Measurements from ENCODE around the gene PIGM. TPM values are rescaled to one million over a fixed set of nuclear protein-coding genes. Genes with fewer than 3 reads are reported as not detected.

PIGM gene
- polyA plus RNA-seq, 4 donors = 11.4 to 14.6 (median 14.0) TPM

DNA sequence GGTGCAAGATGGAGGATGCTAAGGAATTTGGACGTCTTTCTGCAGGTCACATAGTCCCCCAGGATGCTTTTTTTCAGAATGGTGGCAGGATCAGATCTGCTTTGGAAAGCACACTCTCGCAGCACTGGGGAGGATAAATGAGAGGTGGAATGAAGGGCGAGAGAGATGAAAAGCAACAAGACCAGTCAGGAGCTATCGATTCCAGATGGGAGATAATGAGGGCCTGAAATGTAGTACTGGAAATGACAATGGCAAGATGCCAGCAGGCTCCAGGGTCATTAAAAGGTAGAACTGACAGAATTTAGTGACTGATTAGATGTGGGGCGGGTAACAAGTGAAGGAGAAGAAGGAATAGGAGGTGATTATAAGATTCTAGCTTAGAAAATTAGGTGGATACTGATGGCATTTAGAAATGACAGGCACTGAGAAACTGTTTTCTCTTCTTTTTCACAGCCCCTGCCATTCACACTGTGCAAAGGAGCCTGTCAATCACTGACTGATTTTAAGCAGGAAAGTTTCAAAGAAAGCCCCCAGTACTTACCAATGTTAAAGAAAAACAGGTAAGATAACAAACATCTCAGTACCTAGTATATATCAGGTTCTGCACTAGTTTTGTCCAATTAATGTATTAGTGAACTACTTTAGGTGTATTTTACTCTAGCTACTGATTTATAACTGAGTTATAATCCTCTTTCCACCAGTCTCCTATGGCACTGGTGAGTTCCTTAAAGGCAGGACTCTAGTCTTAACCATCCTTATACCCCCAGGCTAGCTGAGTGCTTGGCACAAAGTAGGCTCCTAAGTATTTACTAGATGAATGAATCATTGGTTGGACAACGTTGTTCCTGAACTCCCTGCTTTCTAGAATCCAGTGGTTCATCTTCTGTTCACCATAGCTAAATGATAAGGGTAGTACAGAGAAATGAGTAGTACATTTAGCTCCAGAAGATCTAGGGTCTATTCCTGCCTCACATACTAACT, 9.2 kb downstream of the PIGM start:
- no peak for DNase-seq (ENCODE audit: low read depth in 4 of 4, low spot score in 3 of 4)

DNA sequence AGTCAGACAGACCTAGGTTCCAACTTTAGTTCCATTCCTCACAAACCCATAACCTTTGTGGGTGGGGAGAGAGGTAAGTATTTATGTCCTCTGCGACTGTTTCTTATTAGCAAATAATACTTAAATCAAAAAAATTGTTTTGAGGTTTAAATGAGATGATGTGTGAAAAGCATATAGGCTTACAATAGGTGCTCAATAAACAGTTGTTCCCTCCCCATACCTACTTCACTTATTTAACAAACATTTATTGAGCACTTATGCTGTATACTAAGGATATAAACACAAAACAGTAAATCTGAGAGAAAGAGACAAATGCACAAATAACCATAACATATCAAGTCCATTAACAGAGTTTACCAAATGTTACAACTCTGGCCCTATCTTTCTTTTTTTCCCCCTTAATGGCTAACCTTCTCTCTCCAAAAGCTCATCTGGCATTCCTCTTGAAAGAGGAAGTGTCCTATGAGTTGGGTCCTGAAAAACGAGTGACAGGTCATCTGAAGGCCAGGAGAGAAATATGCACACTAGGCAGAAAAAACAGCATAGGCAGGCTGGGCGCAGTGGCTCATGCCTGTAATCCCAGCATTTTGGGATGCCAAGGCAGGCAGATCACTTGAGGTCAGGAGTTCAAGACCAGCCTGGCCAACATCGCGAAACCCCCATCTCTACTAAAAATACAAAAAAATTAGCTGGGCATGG, 10.3 kb downstream of the PIGM start:
- DNase-seq (ENCODE audit: low read depth in 4 of 4, low spot score in 3 of 4) = no peak

GRCh38 chr1:160020196-160020595, 11.6 kb downstream of the PIGM start:
- DNase-seq (ENCODE audit: low read depth in 4 of 4, low spot score in 3 of 4) = no peak

GRCh38 chr1:160018900-160019299, 12.9 kb downstream of the PIGM start:
- DNase-seq (ENCODE audit: low read depth in 4 of 4, low spot score in 3 of 4) = no peak

DNA sequence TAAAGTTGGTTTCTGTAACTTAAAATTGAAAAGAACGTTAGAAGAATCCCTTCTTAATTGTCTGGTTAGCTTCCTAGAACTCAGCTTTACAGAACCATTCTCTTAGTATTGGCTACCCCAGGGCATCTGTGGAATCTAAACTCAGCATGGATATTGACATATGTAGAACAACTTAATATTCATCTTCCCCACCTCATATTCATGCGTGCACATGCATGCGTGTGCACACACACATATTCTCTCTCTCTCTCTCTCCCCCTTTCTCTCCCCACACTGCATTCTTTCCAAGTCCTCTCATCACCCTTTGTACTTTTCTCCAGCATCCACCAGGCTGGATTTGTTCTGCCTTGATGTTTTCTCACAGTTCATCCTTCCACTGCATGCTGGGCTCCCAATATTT, 13.4 kb downstream of the PIGM start:
- DNase-seq (ENCODE audit: low read depth in 4 of 4, low spot score in 3 of 4) = no peak

DNA sequence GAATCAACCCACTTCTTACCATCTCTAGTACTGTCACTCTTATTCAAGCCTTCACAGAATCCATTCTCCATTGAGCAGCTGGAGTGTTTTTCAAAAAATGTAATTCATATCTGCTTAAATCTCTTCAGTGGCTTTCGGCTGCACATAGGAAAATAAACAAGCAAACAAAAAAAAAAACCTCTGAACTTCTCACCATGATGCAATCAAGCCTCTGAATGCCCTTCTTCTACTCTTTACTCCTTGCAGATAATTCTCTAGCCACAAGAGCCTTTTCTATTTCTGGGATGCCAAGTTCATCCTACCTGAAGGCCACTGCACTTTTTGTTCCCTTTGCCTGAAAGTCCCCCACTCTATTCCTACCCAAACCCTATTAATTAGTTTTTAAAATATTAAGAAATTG, 14.2 kb downstream of the PIGM start:
- DNase-seq (ENCODE audit: low read depth in 4 of 4, low spot score in 3 of 4) = no peak

DNA sequence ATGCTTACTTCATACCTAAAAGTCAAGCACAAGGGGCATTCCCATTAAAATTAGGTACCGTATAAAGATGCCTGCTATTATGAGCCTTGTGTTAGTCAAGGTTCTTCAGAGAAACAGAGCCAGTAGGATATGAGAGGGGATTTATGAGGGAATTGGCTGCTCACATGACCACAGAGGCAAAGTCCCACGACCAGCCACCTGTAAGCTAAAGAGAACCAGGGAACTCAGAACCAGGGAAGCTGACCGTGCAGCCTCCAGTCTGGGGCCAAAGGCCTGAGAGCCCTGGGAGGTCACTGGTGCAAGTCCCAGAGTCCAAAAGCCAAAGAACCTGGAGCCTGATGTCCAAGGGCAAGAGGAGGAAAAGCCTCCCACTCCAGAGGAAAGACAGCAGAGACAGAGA, 20.0 kb downstream of the PIGM start:
- no peak for DNase-seq (ENCODE audit: low read depth in 4 of 4, low spot score in 3 of 4)

- DNase-seq (ENCODE audit: low read depth in 4 of 4, low spot score in 3 of 4) = no peak
Observed at GRCh38 chr1:160009801-160010200, 22.0 kb downstream of the PIGM start.

DNA sequence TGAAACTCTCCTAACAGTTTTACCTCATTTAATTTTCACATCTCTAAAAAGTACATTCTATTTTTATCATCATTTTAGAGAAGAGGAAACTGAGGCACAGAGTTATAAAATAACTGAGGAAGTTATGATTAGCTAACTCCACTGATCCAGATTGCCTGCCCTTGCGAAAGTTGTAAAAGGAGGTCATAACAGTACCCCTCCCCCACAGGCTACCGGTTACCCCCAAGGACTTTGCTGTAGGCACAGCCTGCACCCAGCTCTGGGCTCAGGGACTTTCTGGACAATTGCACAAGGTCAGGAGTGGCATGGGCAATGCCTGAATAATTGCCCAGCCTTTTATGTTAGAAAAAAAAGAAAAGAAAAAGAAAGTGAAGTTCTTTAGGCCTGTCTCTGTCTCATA, 22.7 kb downstream of the PIGM start:
- DNase-seq (ENCODE audit: low read depth in 4 of 4, low spot score in 3 of 4) = no peak

DNA sequence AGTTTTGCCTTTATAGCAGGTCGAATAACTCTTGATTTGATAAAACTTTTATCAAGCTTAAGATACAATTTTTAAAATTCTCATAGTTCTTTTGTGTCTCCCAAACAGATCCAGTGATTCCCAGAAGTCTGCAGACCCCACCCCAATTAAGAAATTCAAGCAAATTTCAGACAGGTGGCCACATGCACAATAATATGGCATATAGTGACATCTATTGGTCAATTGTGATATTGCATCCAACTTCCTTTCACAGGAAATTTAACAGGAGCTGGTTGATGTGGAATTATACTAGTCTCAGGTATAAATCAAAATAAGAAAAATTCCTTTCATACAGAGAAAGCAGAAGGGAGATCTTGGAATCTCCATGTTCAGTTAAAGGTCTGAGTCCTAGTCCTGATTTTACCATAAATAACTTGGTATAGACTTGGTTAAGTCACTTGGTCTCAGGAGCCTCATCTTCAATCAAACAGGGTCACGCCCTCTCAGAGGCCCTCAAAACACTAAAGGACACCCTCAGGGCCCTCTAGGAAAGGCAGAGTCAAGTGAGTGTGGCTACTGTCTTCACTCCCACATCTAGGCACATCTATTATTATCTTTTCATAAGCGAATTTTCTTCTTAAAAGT, 24.1 kb downstream of the PIGM start:
- no peak for DNase-seq (ENCODE audit: low read depth in 4 of 4, low spot score in 3 of 4)

- peak; percentile 33 to 47 (median 43) for DNase-seq (ENCODE audit: low read depth in 4 of 4, low spot score in 3 of 4)
Observed at GRCh38 chr1:160006312-160006940, 25.4 kb downstream of the PIGM start.

GRCh38 chr1:160005070-160005469, 26.7 kb downstream of the PIGM start:
- DNase-seq (ENCODE audit: low read depth in 4 of 4, low spot score in 3 of 4) = no peak

DNA sequence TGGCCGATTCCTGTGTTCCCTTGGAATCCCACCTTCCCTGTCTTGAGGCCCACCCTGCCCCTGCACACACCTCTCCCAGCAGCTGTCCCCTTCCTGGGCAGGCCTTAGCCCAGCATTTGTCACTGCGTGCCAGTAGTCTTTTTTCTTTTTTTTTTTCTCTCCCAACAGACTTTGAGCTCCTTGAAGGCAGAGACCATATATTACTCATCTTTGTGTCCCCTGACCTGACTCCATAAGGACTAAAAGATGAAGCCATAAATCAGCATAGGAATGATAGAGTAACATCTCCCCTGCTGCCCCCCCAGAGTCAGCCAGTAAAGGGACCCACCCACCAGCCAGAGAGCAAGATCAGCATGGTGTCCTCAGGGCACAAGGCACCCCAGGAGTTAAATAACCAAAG, 27.4 kb downstream of the PIGM start:
- no peak for DNase-seq (ENCODE audit: low read depth in 4 of 4, low spot score in 3 of 4)

GRCh38 chr1:160004001-160004400, 27.8 kb downstream of the PIGM start:
- DNase-seq (ENCODE audit: low read depth in 4 of 4, low spot score in 3 of 4) = no peak

DNA sequence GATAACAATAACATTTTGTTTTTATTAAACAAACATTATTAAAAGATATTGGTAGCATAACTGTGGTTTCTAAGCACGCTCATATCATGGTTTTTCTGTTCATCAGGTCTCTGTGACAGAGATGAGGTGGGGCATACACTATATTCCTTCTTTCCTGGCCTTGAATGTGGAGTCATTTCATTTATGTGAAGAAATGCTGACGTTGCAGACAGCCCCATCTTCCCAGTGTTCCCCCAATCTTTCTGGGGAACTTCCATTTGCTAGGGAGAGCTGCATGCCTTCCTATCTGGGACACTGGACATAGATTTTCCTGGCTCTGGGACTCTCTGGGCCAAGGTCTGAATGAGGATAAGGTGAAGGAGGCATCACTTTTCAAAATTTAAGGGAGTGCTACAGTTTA, 30.4 kb downstream of the PIGM start:
- DNase-seq (ENCODE audit: low read depth in 4 of 4, low spot score in 3 of 4) = no peak

GRCh38 chr1:159999204-159999603, 32.6 kb downstream of the PIGM start:
- no peak for DNase-seq (ENCODE audit: low read depth in 4 of 4, low spot score in 3 of 4)

DNA sequence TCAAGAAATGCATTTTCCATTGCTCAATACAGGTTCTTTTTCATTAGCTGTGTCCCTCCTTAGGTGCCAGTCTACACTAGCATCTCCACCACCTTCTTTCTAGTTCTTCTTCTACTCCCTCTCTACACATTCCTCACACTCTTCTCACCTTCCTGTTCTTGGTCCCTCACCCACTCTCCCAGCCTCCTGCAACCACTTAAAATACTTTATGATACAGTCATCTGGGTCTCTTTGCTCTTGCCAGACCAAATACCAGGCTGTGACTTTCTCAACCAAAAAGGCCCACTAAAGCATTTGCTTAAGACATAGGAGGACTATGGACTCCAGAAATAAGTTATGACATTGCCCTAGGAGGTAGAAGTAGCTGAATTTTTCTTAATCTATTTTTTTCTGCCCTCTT, 35.1 kb downstream of the PIGM start:
- DNase-seq (ENCODE audit: low read depth in 4 of 4, low spot score in 3 of 4) = no peak

GRCh38 chr1:159994896-159995295, 36.9 kb downstream of the PIGM start:
- no peak for DNase-seq (ENCODE audit: low read depth in 4 of 4, low spot score in 3 of 4)

- DNase-seq (ENCODE audit: low read depth in 4 of 4, low spot score in 3 of 4) = no peak
Observed at GRCh38 chr1:159993911-159994310, 37.9 kb downstream of the PIGM start.

DNA sequence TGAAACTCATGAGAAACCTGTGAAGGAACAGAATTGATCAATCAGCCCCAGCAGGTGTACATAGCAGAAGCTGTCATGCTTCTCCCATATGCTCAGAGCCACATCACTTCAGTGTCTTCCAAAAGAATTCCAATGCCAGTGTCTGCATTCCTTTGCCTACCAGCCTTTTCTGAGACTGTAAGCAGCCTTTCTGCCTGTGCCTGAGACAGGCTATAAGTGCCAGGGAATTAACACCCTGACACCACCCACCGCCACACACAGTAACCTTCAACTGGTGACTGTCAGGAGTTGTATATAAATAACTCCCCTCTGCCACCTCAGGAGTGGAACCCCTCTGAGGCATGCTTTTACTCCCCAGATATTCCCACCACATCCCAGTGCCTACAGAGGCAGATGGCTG, 39.6 kb downstream of the PIGM start:
- no peak for DNase-seq (ENCODE audit: low read depth in 4 of 4, low spot score in 3 of 4)

DNA sequence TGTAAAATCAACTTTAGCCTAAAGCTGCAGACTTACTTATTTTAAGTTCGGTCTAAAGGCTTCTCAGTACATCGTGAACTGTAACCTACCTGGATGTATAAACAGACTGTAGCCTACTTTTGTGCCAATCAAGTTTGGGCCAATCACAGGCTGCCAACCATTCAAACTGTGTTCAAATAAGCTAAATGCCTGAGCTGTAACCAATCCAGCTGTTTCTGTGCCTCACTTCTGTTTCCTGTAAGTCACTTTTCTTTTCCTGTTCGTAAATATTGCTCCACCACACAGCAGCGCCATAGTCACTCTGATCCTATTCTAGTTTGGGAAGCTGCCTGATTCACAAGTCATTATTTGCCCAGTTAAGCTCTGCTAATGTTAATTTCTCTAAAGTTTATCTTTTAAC, 40.3 kb downstream of the PIGM start:
- DNase-seq (ENCODE audit: low read depth in 4 of 4, low spot score in 3 of 4) = no peak
